Activated CD4-positive, alpha-beta T cell treated with anti-CD3 and anti-CD28 coated beads, Interleukin-2, Interleukin-4, amounts not matched to agents 100 ng/mL and 50 ng/mL, durations not matched to agents 16 hours and 8 hours (primary cell): ENCODE results near the gene CHAMP1.
A peak's percentile ranks its signal among the peaks of the same experiment; 100 is the strongest.

Source experiments
- DNase-seq: peaks from one replicate; pipeline ENCODE4 v3.0.0-alpha.2; 2020; ENCODE audit warnings: low spot score

The CHAMP1 gene

DNA sequence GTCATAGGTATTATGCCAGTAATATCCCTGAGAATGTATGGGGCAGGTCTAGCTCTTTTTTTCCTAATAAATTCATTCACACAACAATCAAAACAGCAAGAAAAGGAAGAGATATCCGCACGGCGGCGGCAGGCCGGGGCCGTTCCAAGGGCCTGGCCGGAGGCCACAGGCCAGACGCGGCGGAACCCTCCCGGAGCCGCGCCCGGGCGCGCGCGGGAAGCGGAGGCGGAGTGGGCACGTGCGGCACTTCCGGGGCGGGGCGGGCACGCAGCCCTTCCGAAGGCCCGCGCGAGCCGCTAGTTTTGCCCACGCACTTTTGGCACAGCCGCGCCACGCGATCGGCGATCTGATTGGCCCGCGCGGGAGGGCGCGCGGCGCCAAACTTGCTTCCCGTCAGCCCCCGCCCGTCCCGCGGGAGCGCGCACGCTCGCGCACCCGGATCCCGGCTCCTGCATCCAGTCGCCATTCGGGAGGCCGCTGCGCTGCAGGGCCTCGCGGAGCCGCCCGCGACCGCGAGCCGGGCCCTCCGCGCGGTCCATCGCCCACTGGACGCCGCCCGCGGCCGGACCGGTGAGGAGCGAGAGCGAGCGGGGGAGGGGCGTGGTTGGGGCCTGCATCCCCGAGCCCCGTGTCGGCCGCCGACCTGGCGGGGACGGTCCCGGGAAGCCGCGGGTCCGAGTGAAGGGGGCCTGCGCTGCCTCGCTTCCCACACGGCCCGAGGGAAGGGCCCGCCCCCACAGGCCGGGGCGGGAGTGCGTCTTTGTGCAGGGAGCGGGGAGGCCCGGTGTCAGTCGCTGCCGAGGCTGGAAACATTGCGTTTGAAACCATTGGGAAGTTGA, at the start of gene CHAMP1:
Gene CHAMP1, plus strand, starts transcription at position 430 of the 839 bp plus-strand sequence. CDS start 9,340 bp downstream, outside the sequence.
- DNase-seq = peak; percentile 96

- no peak for DNase-seq
Observed at GRCh38 chr13:114264886-114265611, 49.3 kb upstream of the CHAMP1 start.

GRCh38 chr13:114266241-114266640, 48.1 kb upstream of the CHAMP1 start:
- DNase-seq = no peak

DNA sequence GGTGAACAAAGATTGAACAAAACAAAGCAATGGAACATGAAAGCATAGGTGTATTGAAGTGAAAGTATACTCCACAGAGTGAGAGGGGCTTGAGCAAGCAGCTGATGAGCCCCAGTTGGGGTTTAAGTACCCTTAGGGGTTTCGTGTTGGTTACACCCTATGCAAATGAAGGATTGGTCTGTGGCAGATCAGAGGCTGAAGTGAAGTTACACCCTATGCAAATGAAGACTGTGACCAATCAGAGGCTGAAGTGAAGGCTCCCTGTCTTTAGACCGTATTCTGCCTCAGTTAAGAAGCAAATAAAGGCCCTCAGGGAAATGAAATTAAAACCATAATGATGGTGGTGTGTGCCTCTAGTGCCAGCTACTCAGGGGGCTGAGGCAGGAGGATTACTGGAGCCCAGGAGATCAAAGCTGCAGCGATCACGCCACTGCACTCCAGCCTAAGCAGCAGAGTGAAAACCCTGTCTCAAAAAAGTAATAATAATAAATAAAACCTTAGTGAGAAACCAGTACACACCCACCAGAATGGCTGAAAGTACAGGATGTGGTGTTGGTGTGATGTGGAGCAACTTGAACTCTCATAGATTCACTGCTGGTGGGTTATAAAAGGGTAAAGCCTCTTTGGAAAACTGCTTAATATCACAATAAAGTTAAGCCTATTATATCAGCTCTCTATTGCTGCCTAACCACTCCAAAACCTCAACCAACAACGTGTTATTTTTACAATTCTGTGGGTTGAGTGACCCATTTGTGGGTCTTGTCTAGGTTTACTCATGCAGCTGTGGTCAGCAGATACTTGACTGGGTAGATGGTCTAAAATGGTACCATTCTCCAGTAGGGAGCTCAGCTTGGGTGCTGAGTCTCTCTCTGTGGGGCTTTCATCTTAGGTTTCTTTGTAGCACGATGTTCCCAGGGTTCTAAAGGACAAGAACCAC, 45.7 kb upstream of the CHAMP1 start:
- peak; percentile 24 for DNase-seq

DNA sequence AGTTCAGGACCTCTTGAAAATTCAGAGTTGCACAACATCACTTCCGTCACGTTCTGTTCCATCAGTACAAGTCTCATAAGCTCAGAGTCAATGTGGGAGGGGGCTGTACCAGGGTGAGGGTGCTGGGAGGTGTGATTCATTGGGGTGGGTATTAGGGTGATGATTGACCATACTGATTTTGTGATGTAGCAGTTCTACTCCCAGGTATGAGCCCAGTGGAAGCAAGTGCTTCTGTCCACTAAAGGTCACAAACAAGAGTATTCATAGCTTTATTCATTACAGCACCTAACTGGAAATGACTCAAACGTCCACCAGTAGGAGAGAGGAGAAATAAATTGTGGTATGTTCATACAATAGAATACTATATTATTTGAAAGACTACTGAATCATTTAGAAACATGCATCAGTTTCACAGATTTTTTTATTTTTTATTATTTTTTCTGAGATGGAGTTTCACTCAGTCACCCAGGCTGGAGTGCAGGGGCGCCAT, 45.0 kb upstream of the CHAMP1 start:
- DNase-seq = no peak

DNA sequence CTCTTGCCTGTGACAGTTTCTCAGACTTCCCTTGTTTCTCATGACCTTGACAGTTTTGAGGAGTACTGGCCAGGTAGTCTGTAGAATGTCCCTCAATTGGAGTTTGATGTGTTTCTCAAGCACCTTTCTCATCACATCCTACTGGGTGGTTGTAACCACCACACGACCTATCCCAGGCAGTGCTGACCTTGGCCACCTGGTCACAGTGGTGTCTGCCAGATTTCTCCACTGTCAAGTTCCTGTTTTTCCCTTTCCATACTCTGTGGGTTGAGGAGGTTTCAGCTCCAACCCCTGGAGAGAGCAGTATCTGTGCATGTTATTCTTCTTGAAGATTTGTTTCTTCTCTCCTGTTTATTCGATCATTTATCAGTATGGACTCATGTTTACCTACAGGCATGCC, 41.3 kb upstream of the CHAMP1 start:
- DNase-seq = no peak

GRCh38 chr13:114275304-114275703, 39.0 kb upstream of the CHAMP1 start:
- DNase-seq = no peak

DNA sequence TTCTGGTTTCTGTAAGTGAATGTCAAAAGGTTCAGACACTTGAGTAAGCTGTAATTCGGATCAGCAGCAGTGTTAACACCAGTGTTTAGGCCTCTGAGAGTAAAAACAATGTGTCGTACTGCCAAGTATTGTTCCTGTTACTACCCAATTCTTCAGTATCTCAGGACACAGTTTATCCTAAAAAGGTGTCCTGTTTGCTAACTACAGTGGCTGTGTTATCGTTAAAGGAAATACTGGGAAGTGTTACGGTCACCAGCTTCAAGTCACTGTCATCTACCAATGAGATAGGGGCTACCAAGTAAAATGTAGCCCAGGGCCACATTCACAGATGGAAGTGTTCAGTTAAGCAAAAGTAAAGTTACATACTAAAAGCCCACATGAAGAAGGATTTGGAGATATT, 35.2 kb upstream of the CHAMP1 start:
- no peak for DNase-seq

DNA sequence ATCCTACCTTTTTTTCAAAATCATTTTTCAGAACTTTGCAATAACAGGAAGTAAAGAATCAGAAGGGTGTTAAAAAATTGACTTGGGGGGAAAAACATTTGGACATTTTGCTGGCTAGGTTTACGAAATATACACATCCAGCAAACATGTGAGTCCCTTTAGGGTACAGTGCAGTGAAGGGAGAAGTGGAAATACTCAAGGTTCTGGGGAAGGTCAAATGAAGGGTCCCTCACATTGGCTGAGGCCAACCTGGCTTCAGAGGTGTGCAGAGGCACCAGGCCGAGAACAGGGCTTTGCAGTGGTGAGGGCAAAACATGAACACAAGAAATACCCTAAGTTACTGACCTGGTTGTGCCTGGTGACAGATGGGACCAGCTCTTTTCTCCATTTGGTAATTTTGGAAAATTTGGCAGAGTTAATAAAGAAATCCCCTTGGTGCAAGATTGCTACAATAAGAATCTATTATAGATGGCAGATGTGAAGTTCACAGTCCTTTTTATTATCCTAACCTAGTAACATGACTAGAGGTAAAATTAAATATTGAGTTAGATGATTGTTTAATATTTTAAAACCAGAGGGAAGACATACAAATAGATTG, 34.4 kb upstream of the CHAMP1 start:
- DNase-seq = no peak

- peak; percentile 90 for DNase-seq
Observed at GRCh38 chr13:114281351-114282040, 32.8 kb upstream of the CHAMP1 start, which contains the start of gene UPF3A. Gene UPF3A, plus strand, starts transcription at chr13:114281601. Its CDS starts 39 bp downstream, at chr13:114281640.

DNA sequence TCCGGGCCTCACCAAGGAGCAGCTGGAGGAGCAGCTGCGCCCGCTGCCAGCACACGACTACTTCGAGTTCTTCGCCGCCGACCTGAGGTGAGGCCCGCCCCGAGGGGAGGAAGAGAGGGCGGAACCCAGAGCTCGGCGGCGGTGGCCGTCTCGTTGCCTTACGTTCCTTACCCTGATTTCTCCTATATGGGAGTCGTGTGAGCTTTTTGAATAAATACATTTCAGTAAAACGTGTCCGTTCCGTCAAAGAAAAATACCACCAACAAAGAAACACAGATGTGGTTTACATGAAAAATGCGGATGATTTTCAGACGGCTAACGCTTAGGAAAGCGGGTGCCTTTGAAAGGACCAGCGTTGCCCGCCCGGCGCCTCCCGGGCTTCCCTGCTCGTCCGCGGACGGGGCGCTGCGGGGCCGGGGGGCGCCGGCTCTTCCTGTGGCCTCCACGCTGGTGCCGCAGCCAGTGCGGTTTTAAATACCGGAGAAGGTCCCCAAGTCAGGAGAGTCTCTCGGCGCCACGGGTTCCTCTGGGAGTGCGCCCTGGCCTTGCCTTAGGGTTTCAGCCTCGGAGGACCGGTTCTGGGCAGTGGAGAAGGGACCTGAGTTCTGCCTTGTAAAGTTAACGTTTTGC, 32.1 kb upstream of the CHAMP1 start:
- DNase-seq = peak; percentile 64

DNA sequence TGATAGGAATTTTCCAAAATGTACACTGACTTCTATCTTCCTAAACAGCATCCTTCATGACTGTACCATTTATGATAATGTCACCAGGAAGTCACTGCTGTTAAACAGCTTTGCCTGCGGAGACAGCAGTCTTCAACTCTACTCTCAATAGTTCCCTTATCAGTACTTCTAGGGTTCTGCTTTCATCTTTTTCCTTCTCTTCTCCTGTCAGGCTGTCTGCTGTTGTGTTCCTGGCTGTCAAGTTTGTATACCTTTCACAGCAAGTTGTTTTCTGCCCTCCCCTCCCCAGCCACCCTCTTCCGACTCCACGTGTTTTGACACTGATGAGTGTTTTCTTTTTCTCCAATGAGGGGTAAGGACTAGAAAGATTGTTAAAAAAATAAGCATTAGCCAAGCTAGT, 30.7 kb upstream of the CHAMP1 start:
- DNase-seq = no peak

DNA sequence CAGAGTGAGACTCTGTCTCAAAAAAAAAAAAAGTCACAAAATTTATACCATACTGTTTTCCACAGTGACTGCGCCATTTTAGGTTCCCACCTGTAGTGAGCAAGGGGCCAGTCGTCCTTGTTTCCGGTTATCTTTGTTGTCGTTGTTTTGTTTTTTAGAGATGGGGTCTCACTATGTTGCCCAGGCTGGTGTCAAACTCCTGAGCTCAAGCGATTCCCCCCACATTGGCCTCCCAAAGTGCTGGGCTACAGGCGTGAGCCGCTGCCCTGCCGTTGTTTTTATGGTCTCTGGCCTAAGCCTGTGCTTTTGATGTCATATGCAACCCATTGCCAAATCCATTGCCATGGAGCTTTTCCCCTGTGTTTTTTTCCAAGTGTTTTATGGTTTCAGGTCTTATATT, 29.6 kb upstream of the CHAMP1 start:
- no peak for DNase-seq

- DNase-seq = no peak
Observed at GRCh38 chr13:114285166-114285808, 29.0 kb upstream of the CHAMP1 start.

DNA sequence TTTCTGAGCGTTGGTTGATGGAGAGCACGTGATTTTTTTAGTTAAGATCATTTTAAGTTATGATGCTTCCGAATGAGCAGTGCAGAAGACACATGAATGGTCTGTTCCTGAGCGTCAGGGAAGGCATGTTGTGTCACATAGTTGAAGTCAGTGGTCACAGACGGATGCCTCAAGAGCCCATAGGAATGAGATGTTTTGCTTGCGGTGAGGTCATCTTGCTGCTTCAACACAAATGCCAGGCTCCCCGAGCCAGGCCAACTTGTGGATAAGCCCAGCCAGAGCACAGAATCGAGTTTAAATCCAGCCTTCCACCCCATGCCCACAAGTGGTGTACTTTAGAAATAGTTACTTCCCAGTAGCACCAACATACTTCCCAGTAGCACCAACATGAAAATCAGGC, 27.5 kb upstream of the CHAMP1 start:
- no peak for DNase-seq

DNA sequence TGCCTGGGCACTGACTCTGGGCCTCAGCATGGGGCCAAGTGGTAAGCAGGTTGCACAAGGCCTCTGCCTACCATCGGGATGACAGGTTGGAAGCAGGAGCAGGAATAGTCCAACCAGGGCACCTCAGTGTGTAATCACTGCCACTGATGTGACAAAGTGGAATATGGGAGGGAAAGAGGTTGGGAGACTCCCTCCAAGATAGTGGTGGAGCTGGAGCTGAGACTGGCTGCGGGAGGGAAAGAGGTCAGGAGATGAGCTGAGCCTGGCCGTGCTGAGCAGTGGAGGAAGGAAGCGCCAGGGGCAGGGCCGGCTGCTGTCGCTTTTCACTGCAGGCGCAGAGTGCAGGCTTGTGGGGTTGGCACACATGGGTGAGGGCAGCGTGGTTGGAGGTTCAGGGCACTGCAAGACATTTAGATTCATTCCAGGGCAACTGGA, 26.1 kb upstream of the CHAMP1 start:
- DNase-seq = no peak

DNA sequence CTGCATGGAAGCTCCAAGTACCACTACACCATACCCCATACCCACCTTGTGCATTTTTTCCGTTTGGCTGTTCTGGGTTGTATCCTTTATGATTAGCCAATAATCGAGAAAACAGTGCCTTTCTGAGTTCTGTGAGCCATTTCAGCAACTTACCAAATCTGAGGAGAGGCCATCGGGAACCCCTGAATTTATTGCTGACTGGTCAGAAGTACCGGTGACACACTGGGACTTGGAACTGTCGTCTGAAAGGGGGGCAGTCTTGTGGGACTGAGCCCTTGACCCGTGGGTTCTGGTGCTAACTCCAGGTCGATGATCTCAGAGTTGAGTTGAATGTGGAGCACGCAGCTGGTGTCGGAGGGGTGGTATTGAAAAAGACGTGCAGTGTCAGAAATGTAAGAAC, 17.9 kb upstream of the CHAMP1 start:
- DNase-seq = no peak

GRCh38 chr13:114296902-114297301, 17.4 kb upstream of the CHAMP1 start:
- no peak for DNase-seq

DNA sequence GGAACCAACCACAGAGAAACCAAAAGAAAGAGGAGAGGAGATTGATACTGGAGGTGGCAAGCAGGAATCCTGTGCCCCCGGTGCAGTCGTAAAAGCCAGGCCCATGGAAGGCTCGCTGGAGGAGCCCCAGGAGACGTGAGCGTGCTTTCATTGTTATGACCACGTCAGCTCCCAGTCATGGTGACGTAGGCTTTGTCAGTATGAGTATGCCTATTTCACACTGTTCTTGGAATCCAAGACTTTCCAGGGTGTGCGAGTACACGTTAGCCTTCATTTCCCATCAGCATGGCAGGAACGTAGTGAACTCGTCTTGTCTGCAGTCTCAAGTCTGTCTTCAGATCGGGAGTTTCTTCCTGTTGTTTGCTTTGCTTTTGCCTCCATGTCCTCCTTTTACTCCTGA, 15.4 kb upstream of the CHAMP1 start:
- DNase-seq = no peak
